T-helper 2 cell treated with Interferon-gamma antibody and Interleukin-4, amounts not matched to agents 100 ng/mL and 5 ng/mL, for 36 hours (primary cell): ENCODE measurements around the gene TSR3. TPM values are rescaled to one million over a fixed set of nuclear protein-coding genes. Genes with fewer than 3 reads are reported as not detected.
"Not testable (repeated sequence)": the region's sequence is repeated elsewhere in the genome, so short reads cannot be mapped to it uniquely, and the experiment has no call there.

Source experiments
- intact Hi-C: fragments of 100-400 bp; cut with micrococcal nuclease; formaldehyde crosslinking; loops from one replicate; pipeline ENCODE4 v1.15.1; 2023
- total RNA-seq: library from RNA; stranded (reverse); gene quantifications from 2 replicates; pipeline ENCODE4 v1.2.3, GENCODE V29; 2022

The TSR3 gene
- total RNA-seq, 1 donor from 2014 or later, result 44.4 TPM

GRCh38 chr16:1340730-1341494, 10.8 kb downstream of the TSR3 start:
- intact Hi-C loops, result no loop called here

- intact Hi-C loops, result no loop called here
Measured at GRCh38 chr16:1338855-1339675, 12.6 kb downstream of the TSR3 start.

- intact Hi-C loops, result no loop called here
Measured at GRCh38 chr16:1338119-1338730, 13.5 kb downstream of the TSR3 start.

- intact Hi-C loops, result no loop called here
Measured at GRCh38 chr16:1337486-1337885, 14.2 kb downstream of the TSR3 start.

GRCh38 chr16:1336619-1337018, 15.1 kb downstream of the TSR3 start:
- intact Hi-C loops, result no loop called here

GRCh38 chr16:1335996-1336395, 15.7 kb downstream of the TSR3 start:
- intact Hi-C loops, result no loop called here

- intact Hi-C loops, result no loop called here
Measured at GRCh38 chr16:1335211-1335971, 16.3 kb downstream of the TSR3 start.

GRCh38 chr16:1334739-1335138, 16.9 kb downstream of the TSR3 start:
- intact Hi-C loops, result no loop called here

GRCh38 chr16:1333854-1334700, 17.6 kb downstream of the TSR3 start:
- intact Hi-C loops, result loop anchor here (1.0 kb wide), 1 partner anchor 9 kb away; no protein-coding TSS in a partner anchor

- intact Hi-C loops, result loop anchor here (1.0 kb wide), 1 partner anchor 10 kb away; no protein-coding TSS in a partner anchor
Measured at GRCh38 chr16:1333149-1333812, 18.4 kb downstream of the TSR3 start, which contains the start of gene BAIAP3. TSS of gene BAIAP3 (plus strand) at chr16:1333645. CDS start at chr16:1338550, 4,905 bp downstream.

GRCh38 chr16:1332618-1333148, 19.0 kb downstream of the TSR3 start:
- intact Hi-C loops, result loop anchor here (1.0 kb wide), 1 partner anchor 11 kb away; no protein-coding TSS in a partner anchor

- intact Hi-C loops, result no loop called here
Measured at GRCh38 chr16:1331712-1332617, 19.7 kb downstream of the TSR3 start.

GRCh38 chr16:1330931-1331711, 20.6 kb downstream of the TSR3 start:
- intact Hi-C loops, result no loop called here

- intact Hi-C loops, result no loop called here
Measured at GRCh38 chr16:1330260-1330914, 21.3 kb downstream of the TSR3 start.

- intact Hi-C loops, result not testable (repeated sequence)
Measured at GRCh38 chr16:1328961-1329360, 22.7 kb downstream of the TSR3 start.

- intact Hi-C loops, result not testable (repeated sequence)
Measured at GRCh38 chr16:1328136-1328535, 23.5 kb downstream of the TSR3 start.

- intact Hi-C loops, result no loop called here
Measured at GRCh38 chr16:1327619-1327947, 24.1 kb downstream of the TSR3 start.
